Activated CD4-positive, alpha-beta memory T cell treated with anti-CD3 and anti-CD28 coated beads, Interleukin-2, amount 10 ng/mL, durations not matched to agents 7 days and 5 days (primary cell): ENCODE data around the gene KRTAP4-3. TPM values are rescaled to one million over a fixed set of nuclear protein-coding genes. Genes with fewer than 3 reads are reported as not detected.
"Not testable (repeated sequence)": the region's sequence is repeated elsewhere in the genome, so short reads cannot be mapped to it uniquely, and the experiment has no call there.

Experiments used
- CTCF ChIA-PET: fragments of 350-600 bp; sonication (Branson Sonifier 250); formaldehyde crosslinking; loops from one replicate; lab custom pipeline; 2021; ENCODE audit warnings: antibody characterized with exemption, inconsistent platforms; lab: Charles Lee
- POLR2A ChIA-PET: fragments of 350-600 bp; sonication (Branson Sonifier 250); formaldehyde crosslinking; loops from one replicate; lab custom pipeline; 2021; ENCODE audit warnings: antibody characterized with exemption; lab: Charles Lee
- DNase-seq: peaks from one replicate; pipeline ENCODE4 v3.0.0-alpha.2; 2020
- H3K27ac Mint-ChIP-seq: one replicate; pipeline ENCODE4 v1.8.0; 2021; ENCODE audit warnings: mild to moderate bottlenecking, mixed read lengths
- H3K27me3 Mint-ChIP-seq: one replicate; pipeline ENCODE4 v1.8.0; 2021; ENCODE audit warnings: mixed read lengths
- H3K36me3 Mint-ChIP-seq: one replicate; pipeline ENCODE4 v1.8.0; 2021; ENCODE audit warnings: low read depth, mixed read lengths
- H3K4me1 Mint-ChIP-seq: one replicate; pipeline ENCODE4 v1.8.0; 2021; ENCODE audit warnings: mixed read lengths
- H3K4me3 Mint-ChIP-seq: one replicate; pipeline ENCODE4 v1.8.0; 2021; ENCODE audit warnings: mild to moderate bottlenecking, mixed read lengths
- H3K9me3 Mint-ChIP-seq: one replicate; pipeline ENCODE4 v1.8.0; 2021; ENCODE audit warnings: mixed read lengths
- total RNA-seq, 2 experiments: library from RNA; stranded (reverse); gene quantifications; one replicate each; pipeline ENCODE4 v1.2.3, GENCODE V29; 2021

KRTAP4-3 gene
- total RNA-seq: not detected

GRCh38 chr17:41168121-41168520, at the start of gene KRTAP4-3:
Gene KRTAP4-3 (minus strand): TSS chr17:41168221. CDS start chr17:41168172, 49 bp downstream.
- no peak within 1 kb of the TSS for H3K27ac Mint-ChIP-seq
- no peaks in the 10 kb centered on the region for H3K4me1 Mint-ChIP-seq
- no peak for DNase-seq
- ChIA-PET CTCF (no interaction called here), POLR2A (no interaction called here)
- no peaks in the 10 kb centered on the region for H3K36me3 Mint-ChIP-seq
- H3K27me3 Mint-ChIP-seq: peaks cover 2% of the 10 kb centered on the region
- no peak within 1 kb of the TSS for H3K4me3 Mint-ChIP-seq
- H3K9me3 Mint-ChIP-seq: no peaks in the 10 kb centered on the region

GRCh38 chr17:41215681-41216080, 47.7 kb upstream of the KRTAP4-3 start:
- H3K36me3 Mint-ChIP-seq: no peaks in the 10 kb centered on the region
- H3K4me1 Mint-ChIP-seq: no peaks in the 10 kb centered on the region
- no peak overlapping the region for H3K27ac Mint-ChIP-seq
- POLR2A ChIA-PET: no interaction called here
- no peak overlapping the region for H3K4me3 Mint-ChIP-seq
- DNase-seq: no peak
- H3K9me3 Mint-ChIP-seq: peaks cover 2% of the 10 kb centered on the region
- peaks cover 9% of the 10 kb centered on the region for H3K27me3 Mint-ChIP-seq
- CTCF ChIA-PET: interaction anchor here (0.6 kb wide), 1 partner anchor 433 kb away, joined by 3 read pairs; no protein-coding TSS in a partner anchor

GRCh38 chr17:41212524-41213169, 44.6 kb upstream of the KRTAP4-3 start:
- H3K27me3 Mint-ChIP-seq: peaks cover 27% of the 10 kb centered on the region
- H3K9me3 Mint-ChIP-seq: no peaks in the 10 kb centered on the region
- CTCF ChIA-PET: interaction anchor here (0.6 kb wide), 1 partner anchor 1010 kb away, joined by 3 read pairs; no protein-coding TSS in a partner anchor

GRCh38 chr17:41211845-41212466, 43.9 kb upstream of the KRTAP4-3 start:
- no peak overlapping the region for H3K4me3 Mint-ChIP-seq
- no peak for DNase-seq
- no peaks in the 10 kb centered on the region for H3K9me3 Mint-ChIP-seq
- ChIA-PET CTCF (no interaction called here), POLR2A (no interaction called here)
- H3K27me3 Mint-ChIP-seq: peaks cover 27% of the 10 kb centered on the region
- H3K36me3 Mint-ChIP-seq: no peaks in the 10 kb centered on the region
- H3K27ac Mint-ChIP-seq: no peak overlapping the region
- no peaks in the 10 kb centered on the region for H3K4me1 Mint-ChIP-seq

More at GRCh38 chr17:41212524-41213169, 44.6 kb upstream of the KRTAP4-3 start:
- DNase-seq: no peak
- POLR2A ChIA-PET: no interaction called here
- H3K36me3 Mint-ChIP-seq: no peaks in the 10 kb centered on the region
- H3K4me1 Mint-ChIP-seq: no peaks in the 10 kb centered on the region
- H3K4me3 Mint-ChIP-seq: no peak overlapping the region
- no peak overlapping the region for H3K27ac Mint-ChIP-seq

GRCh38 chr17:41199421-41200078, 31.5 kb upstream of the KRTAP4-3 start:
- POLR2A ChIA-PET: no interaction called here
- no peak for DNase-seq
- Mint-ChIP-seq H3K9me3 (no peaks in the 10 kb centered on the region), H3K27ac (no peak overlapping the region), H3K36me3 (no peaks in the 10 kb centered on the region), H3K27me3 (peaks cover 13% of the 10 kb centered on the region), H3K4me3 (no peak overlapping the region), H3K4me1 (no peaks in the 10 kb centered on the region)
- CTCF ChIA-PET: no interaction called here

GRCh38 chr17:41196068-41196467, 28.0 kb upstream of the KRTAP4-3 start:
- Mint-ChIP-seq H3K27me3 (peaks cover 16% of the 10 kb centered on the region), H3K36me3 (no peaks in the 10 kb centered on the region), H3K4me3 (no peak overlapping the region), H3K9me3 (no peaks in the 10 kb centered on the region), H3K27ac (no peak overlapping the region), H3K4me1 (no peaks in the 10 kb centered on the region)
- no peak for DNase-seq
- POLR2A ChIA-PET: interaction anchor here (0.9 kb wide), 1 partner anchor 14 kb away, joined by 3 read pairs; no protein-coding TSS in a partner anchor
- CTCF ChIA-PET: no interaction called here

- Mint-ChIP-seq H3K9me3 (no peaks in the 10 kb centered on the region), H3K36me3 (no peaks in the 10 kb centered on the region), H3K4me3 (no peak overlapping the region), H3K27ac (no peak overlapping the region), H3K4me1 (no peaks in the 10 kb centered on the region), H3K27me3 (peaks cover 9% of the 10 kb centered on the region)
- POLR2A ChIA-PET: no interaction called here
- CTCF ChIA-PET: no interaction called here
- DNase-seq: no peak
Observed at GRCh38 chr17:41190328-41190727, 22.3 kb upstream of the KRTAP4-3 start.

GRCh38 chr17:41189837-41190318, 21.9 kb upstream of the KRTAP4-3 start, which contains the start of gene KRTAP9-1:
Gene KRTAP9-1 (plus strand): TSS chr17:41189887. CDS start chr17:41189887, 0 bp downstream.
- H3K9me3 Mint-ChIP-seq, H3K36me3 Mint-ChIP-seq, H3K4me3 Mint-ChIP-seq, CTCF ChIA-PET, H3K4me1 Mint-ChIP-seq, H3K27me3 Mint-ChIP-seq, DNase-seq, H3K27ac Mint-ChIP-seq, POLR2A ChIA-PET: not testable (repeated sequence)

- Mint-ChIP-seq H3K4me3 (no peak overlapping the region), H3K36me3 (no peaks in the 10 kb centered on the region), H3K27me3 (peaks cover 6% of the 10 kb centered on the region), H3K9me3 (no peaks in the 10 kb centered on the region), H3K4me1 (no peaks in the 10 kb centered on the region), H3K27ac (no peak overlapping the region)
- DNase-seq: no peak
- ChIA-PET CTCF (no interaction called here), POLR2A (no interaction called here)
Observed at GRCh38 chr17:41186872-41187271, 18.9 kb upstream of the KRTAP4-3 start.

- Mint-ChIP-seq H3K4me1 (no peaks in the 10 kb centered on the region), H3K27me3 (no peaks in the 10 kb centered on the region), H3K36me3 (no peaks in the 10 kb centered on the region), H3K4me3 (no peak overlapping the region), H3K9me3 (no peaks in the 10 kb centered on the region), H3K27ac (no peak overlapping the region)
- ChIA-PET POLR2A (no interaction called here), CTCF (no interaction called here)
- no peak for DNase-seq
Observed at GRCh38 chr17:41185001-41185400, 17.0 kb upstream of the KRTAP4-3 start.

GRCh38 chr17:41184480-41184961, 16.5 kb upstream of the KRTAP4-3 start, which contains the start of gene KRTAP4-1:
Gene KRTAP4-1 (minus strand): TSS chr17:41184911. CDS start chr17:41184854, 57 bp downstream.
- Mint-ChIP-seq H3K9me3 (no peaks in the 10 kb centered on the region), H3K27ac (no peak within 1 kb of the TSS), H3K4me3 (no peak within 1 kb of the TSS), H3K27me3 (no peaks in the 10 kb centered on the region), H3K36me3 (no peaks in the 10 kb centered on the region), H3K4me1 (no peaks in the 10 kb centered on the region)
- CTCF ChIA-PET: no interaction called here
- POLR2A ChIA-PET: no interaction called here
- DNase-seq: no peak

- Mint-ChIP-seq H3K9me3 (no peaks in the 10 kb centered on the region), H3K4me3 (no peak overlapping the region), H3K36me3 (no peaks in the 10 kb centered on the region), H3K4me1 (no peaks in the 10 kb centered on the region), H3K27me3 (peaks cover 3% of the 10 kb centered on the region), H3K27ac (no peak overlapping the region)
- ChIA-PET CTCF (no interaction called here), POLR2A (interaction anchor here (0.8 kb wide), 1 partner anchor 9 kb away, joined by 3 read pairs; no protein-coding TSS in a partner anchor)
- DNase-seq: no peak
Observed at GRCh38 chr17:41178843-41179616, 11.0 kb upstream of the KRTAP4-3 start.
